Aorta (tissue), 5 donors: ENCODE data around the gene ZNF750. TPM values are rescaled to one million over a fixed set of nuclear protein-coding genes. Genes with fewer than 3 reads are reported as not detected.

Experiments used
- ATAC-seq: fragments of 200-7000 bp; cut with Tn5 transposase; one replicate; pipeline ENCODE4 v1.9.1; 2022; ENCODE audit warnings: moderate library complexity; ENCODE audit not compliant: low FRiP score
- DNase-seq, 2 donors: peaks; one replicate each; pipeline ENCODE4 v3.0.0-alpha.2; 2020
- H3K27ac ChIP-seq, 2 donors: one replicate each; pipeline ENCODE4 v1.5.1; 2013; ENCODE audit warnings: low read length in 2 of 2, mild to moderate bottlenecking in 2 of 2, moderate library complexity in 2 of 2, control low read depth in 1 of 2, inconsistent platforms in 1 of 2, low read depth in 1 of 2
- H3K27me3 ChIP-seq, 2 donors: one replicate each; pipeline ENCODE4 v1.6.1; 2013; ENCODE audit warnings: control low read depth in 1 of 2, low read length in 1 of 2, mild to moderate bottlenecking in 1 of 2, moderate library complexity in 1 of 2; ENCODE audit not compliant: insufficient read depth in 2 of 2, control insufficient read depth in 1 of 2
- H3K36me3 ChIP-seq, 2 donors: one replicate each; pipeline ENCODE4 v1.6.1; 2013; ENCODE audit warnings: control low read depth in 1 of 2, low read length in 1 of 2, mild to moderate bottlenecking in 1 of 2; ENCODE audit not compliant: insufficient read depth in 2 of 2, control insufficient read depth in 1 of 2
- H3K4me1 ChIP-seq, 2 donors: one replicate each; pipeline ENCODE4 v1.6.1; 2013; ENCODE audit warnings: low read length in 2 of 2, control low read depth in 1 of 2, mild to moderate bottlenecking in 1 of 2, moderate library complexity in 1 of 2; ENCODE audit not compliant: insufficient read depth in 2 of 2, control insufficient read depth in 1 of 2
- H3K4me3 ChIP-seq, 2 donors: one replicate each; pipeline ENCODE4 v1.5.1; 2013; ENCODE audit warnings: low read length in 2 of 2, control low read depth in 1 of 2, mild to moderate bottlenecking in 1 of 2
- H3K9me3 ChIP-seq: one replicate; pipeline ENCODE4 v1.6.1; 2013; ENCODE audit warnings: mild to moderate bottlenecking, low read length; ENCODE audit not compliant: control insufficient read depth
- WGBS, 2 donors: extraction: QIAGEN DNeasy Blood & Tissue Kit; methylation state at CpG; one replicate each; pipeline ENCODE4 v1.1.7; 2013; 5-methylcytosine and 5-hydroxymethylcytosine counted together
- intact Hi-C, 2 donors: fragments of 100-400 bp; cut with DNase I; formaldehyde crosslinking; loops; one replicate each; pipeline versions ENCODE4 v1.14.2 to v1.15.0; 2022
- polyA plus RNA-seq, 2 donors: library from polyadenylated mRNA; stranded (reverse); fragments of 200-250 nt; gene quantifications; one replicate each; pipeline ENCODE4 v1.2.3, GENCODE V29; 2013
- total RNA-seq, 2 donors: library from RNA; stranded (reverse); fragmentation: NEBNext Ultra II Directional; extraction: Animal tissue kit (Norgen Biotek cat#: 25700); gene quantifications; one replicate each; pipeline ENCODE4 v1.2.1, GENCODE V29; 2021
- donor health status: healthy with polysubstance abuse.
- donor health status: Bipolar disorder and iron deficiency.
- donor health status: DM: no; HTN: no; CAD: no.
- donor health status: DM: no; HTN: no; CAD: no.
- donor health status: DM: yes; HTN: yes; CAD: no.

The ZNF750 gene
- total and polyA plus RNA-seq, 4 donors: 0.10 to 0.21 TPM; not detected in 2

GRCh38 chr17:82802075-82802780 lies 37.6 kb downstream of the ZNF750 start:
- Histone ChIP-seq H3K4me1 (no peaks in the 10 kb centered on the region), H3K27ac (no peak overlapping the region), H3K4me3 (no peak overlapping the region), H3K27me3 (no peaks in the 10 kb centered on the region), H3K36me3 (peaks cover 0 to 2% of the 10 kb centered on the region in 2 donors), H3K9me3 (no peaks in the 10 kb centered on the region)
- intact Hi-C loops: loop anchor here in 1 of 2 donors (10.0 kb wide), 1 partner anchor 63 kb away; no protein-coding TSS in a partner anchor
- DNase-seq (no peak), ATAC-seq (no peak)
- WGBS, 2 donors: 96% methylated on average over 15 to 17 of the region's 17 CpGs

DNA sequence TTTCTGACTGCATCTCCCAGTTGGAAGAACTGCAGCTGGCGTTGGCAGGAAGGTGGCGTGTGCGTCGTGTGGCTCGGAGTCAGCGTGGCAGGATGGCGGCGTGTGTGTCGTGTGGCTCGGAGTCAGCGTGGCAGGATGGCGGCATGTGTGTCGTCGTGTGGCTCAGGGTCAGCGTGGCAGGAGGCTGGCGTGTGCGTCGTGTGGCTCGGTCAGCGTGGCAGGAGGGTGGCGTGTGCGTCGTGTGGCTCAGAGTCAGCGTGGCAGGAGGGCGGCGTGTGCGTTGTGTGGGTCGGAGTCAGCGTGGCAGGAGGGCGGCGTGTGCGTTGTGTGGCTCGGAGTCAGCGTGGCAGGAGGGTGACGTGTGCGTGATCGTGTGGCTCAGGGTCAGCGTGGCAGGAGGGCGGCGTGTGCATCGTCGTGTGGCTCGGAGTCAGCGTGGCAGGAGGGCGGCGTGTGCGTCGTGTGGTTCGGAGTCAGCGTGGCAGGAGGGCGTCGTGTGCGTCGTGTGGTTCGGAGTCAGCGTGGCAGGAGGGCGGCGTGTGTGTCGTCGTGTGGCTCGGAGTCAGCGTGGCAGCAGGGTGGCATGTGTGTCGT lies 38.3 kb downstream of the ZNF750 start:
- no peaks in the 10 kb centered on the region for H3K9me3 ChIP-seq
- intact Hi-C loops: loop anchor here in 1 of 2 donors (10.0 kb wide), 1 partner anchor 63 kb away; no protein-coding TSS in a partner anchor
- peaks cover 0 to 2% of the 10 kb centered on the region in 2 donors for H3K36me3 ChIP-seq
- H3K27ac ChIP-seq: no peak overlapping the region
- H3K4me1 ChIP-seq: no peaks in the 10 kb centered on the region
- WGBS, 2 donors: 96 to 97% methylated on average over 56 to 63 of the region's 63 CpGs
- DNase-seq (no peak), ATAC-seq (no peak)
- no peak overlapping the region for H3K4me3 ChIP-seq
- H3K27me3 ChIP-seq: no peaks in the 10 kb centered on the region

DNA sequence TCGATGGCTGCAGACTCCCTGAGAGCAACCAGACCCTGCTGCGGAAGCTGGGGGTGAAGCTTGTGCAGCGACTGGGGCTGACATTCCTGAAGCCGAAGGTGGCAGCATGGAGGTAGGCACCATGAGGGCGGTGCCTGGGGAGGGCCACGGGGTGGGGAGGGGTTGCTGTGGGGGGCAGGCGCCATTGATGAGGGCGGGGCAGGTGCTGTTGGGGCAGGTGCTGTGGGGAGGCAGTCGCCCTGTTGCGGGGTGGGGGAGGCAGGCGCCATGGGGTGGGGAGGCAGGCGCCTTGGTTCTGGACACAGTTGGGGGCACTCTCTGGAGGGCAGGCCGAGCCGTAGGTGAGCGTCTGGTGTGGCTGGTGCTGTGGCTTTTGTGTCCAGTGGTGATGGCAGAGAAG lies 38.9 kb downstream of the ZNF750 start:
- H3K9me3 ChIP-seq: no peaks in the 10 kb centered on the region
- H3K36me3 ChIP-seq: peaks cover 0 to 2% of the 10 kb centered on the region in 2 donors
- H3K27ac ChIP-seq: no peak overlapping the region
- no peak overlapping the region for H3K4me3 ChIP-seq
- no peaks in the 10 kb centered on the region for H3K4me1 ChIP-seq
- ATAC-seq: no peak
- DNase-seq: no peak
- 97 to 98% methylated on average over 14 to 15 of the region's 15 CpGs for WGBS, 2 donors
- intact Hi-C loops: loop anchor here in 1 of 2 donors (10.0 kb wide), 1 partner anchor 64 kb away; no protein-coding TSS in a partner anchor
- H3K27me3 ChIP-seq: no peaks in the 10 kb centered on the region

- peaks cover 0 to 2% of the 10 kb centered on the region in 2 donors for H3K36me3 ChIP-seq
- WGBS, 2 donors: 95 to 97% methylated on average over 16 of the region's 16 CpGs
- H3K9me3 ChIP-seq: no peaks in the 10 kb centered on the region
- no peak overlapping the region for H3K4me3 ChIP-seq
- no peak overlapping the region for H3K27ac ChIP-seq
- no peaks in the 10 kb centered on the region for H3K27me3 ChIP-seq
- H3K4me1 ChIP-seq: no peaks in the 10 kb centered on the region
- ATAC-seq (no peak), DNase-seq (no peak)
- intact Hi-C loops: no loop called here
These were observed 40.2 kb downstream of the ZNF750 start for GRCh38 chr17:82799591-82799990.

DNA sequence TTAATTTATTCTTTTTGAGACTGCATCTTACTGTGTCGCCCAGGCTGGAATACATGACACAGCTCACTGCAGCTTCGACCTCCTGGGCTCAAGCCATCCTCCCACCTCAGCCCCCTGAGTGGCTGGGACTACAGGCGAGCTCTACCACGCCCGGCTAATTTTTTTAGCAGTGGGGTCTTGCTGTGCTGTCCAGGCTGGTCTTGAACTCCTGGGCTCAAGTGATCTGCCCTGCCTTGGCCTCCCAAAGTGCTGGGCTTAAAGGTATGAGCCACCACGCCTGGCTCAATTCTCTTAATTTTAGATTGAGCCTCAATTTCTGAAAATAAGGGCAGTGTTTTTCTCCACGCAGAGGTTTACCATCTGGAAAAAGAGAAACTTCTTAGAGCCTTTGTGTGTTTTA lies 41.1 kb downstream of the ZNF750 start:
- H3K27ac ChIP-seq: no peak overlapping the region
- intact Hi-C loops: no loop called here
- H3K9me3 ChIP-seq: no peaks in the 10 kb centered on the region
- no peaks in the 10 kb centered on the region for H3K27me3 ChIP-seq
- H3K4me3 ChIP-seq: no peak overlapping the region
- DNase-seq (no peak), ATAC-seq (no peak)
- H3K4me1 ChIP-seq: no peaks in the 10 kb centered on the region
- WGBS, 2 donors: 97 to 99% methylated on average over 7 of the region's 7 CpGs
- peaks cover 0 to 2% of the 10 kb centered on the region in 2 donors for H3K36me3 ChIP-seq

GRCh38 chr17:82797061-82797460 lies 42.8 kb downstream of the ZNF750 start:
- intact Hi-C loops: no loop called here

GRCh38 chr17:82795615-82796014 lies 44.2 kb downstream of the ZNF750 start:
- ATAC-seq (no peak), DNase-seq (peak in 1 of 2 donors; percentile 70)
- Histone ChIP-seq H3K4me1 (no peaks in the 10 kb centered on the region), H3K9me3 (no peaks in the 10 kb centered on the region), H3K27ac (no peak overlapping the region), H3K36me3 (peaks cover 0 to 2% of the 10 kb centered on the region in 2 donors), H3K4me3 (no peak overlapping the region), H3K27me3 (no peaks in the 10 kb centered on the region)
- WGBS, 2 donors: 96% methylated on average over 14 of the region's 14 CpGs
- intact Hi-C loops: no loop called here

More at GRCh38 chr17:82797061-82797460, 42.8 kb downstream of the ZNF750 start:
- peaks cover 0 to 2% of the 10 kb centered on the region in 2 donors for H3K36me3 ChIP-seq
- H3K27ac ChIP-seq: no peak overlapping the region
- 96% methylated on average over 9 of the region's 9 CpGs for whole genome bisulfite sequencing, 2 donors
- no peak overlapping the region for H3K4me3 ChIP-seq
- DNase-seq (no peak), ATAC-seq (no peak)
- no peaks in the 10 kb centered on the region for H3K4me1 ChIP-seq
- no peaks in the 10 kb centered on the region for H3K27me3 ChIP-seq
- H3K9me3 ChIP-seq: no peaks in the 10 kb centered on the region

- intact Hi-C loops: no loop called here
These were observed 44.9 kb downstream of the ZNF750 start for GRCh38 chr17:82794781-82795482.

More at GRCh38 chr17:82794781-82795482, 44.9 kb downstream of the ZNF750 start:
- Histone ChIP-seq H3K27me3 (no peaks in the 10 kb centered on the region), H3K9me3 (no peaks in the 10 kb centered on the region), H3K4me1 (no peaks in the 10 kb centered on the region), H3K36me3 (peaks cover 0 to 2% of the 10 kb centered on the region in 2 donors), H3K4me3 (no peak overlapping the region), H3K27ac (no peak overlapping the region)
- 94 to 96% methylated on average over 18 of the region's 18 CpGs for WGBS, 2 donors
- ATAC-seq (no peak), DNase-seq (no peak)
